Omental fat pad (tissue), 4 donors: ENCODE measurements around the gene RNF32. TPM values are rescaled to one million over a fixed set of nuclear protein-coding genes. Genes with fewer than 3 reads are reported as not detected.

ENCODE experiments used
- ATAC-seq: fragments of 150-250 bp; one replicate; pipeline ENCODE4 v1.9.1; 2016; ENCODE audit warnings: mild to moderate bottlenecking, moderate library complexity; ENCODE audit not compliant: low FRiP score
- DNase-seq: peaks from one replicate; pipeline ENCODE4 v3.0.0-alpha.2; 2019; ENCODE audit warnings: low spot score
- CTCF ChIP-seq, 3 donors: fragments of 450-650 bp; IDR thresholded peaks; one replicate each; pipeline ENCODE4 v1.5.1; 2016 to 2017; ENCODE audit warnings: antibody characterized with exemption in 3 of 3, mild to moderate bottlenecking in 3 of 3, moderate library complexity in 2 of 3
- total RNA-seq, 4 donors: library from RNA; depleted of rRNA; stranded (reverse); fragments of >200 nt; gene quantifications; one replicate each; pipeline ENCODE4 v1.1.0, GENCODE V29; 2016

The RNF32 gene
- total RNA-seq, 4 donors from 2014 or later: 0.72 to 1.9 TPM; not detected in 2

DNA sequence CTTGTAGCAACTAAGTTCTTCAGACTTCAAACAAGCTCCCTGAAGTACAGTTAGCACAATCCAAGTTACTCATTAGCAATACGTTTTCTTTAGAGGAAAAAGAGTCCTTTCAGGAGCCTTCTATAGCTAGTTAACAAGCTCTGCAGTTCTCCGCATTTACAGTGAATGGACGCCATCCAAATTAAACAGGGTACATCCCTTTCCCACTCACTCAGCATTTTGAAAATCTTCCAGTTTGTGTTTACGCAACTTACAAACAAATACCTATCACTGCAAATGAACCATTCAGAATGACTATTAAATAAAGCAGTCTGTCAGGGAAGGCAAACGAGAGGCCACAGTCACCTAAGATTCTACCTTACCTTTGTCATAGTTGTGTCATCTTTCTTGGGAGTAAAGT is 84.5 kb downstream of the RNF32 start:
- DNase-seq (no peak), ATAC-seq (no peak)
- no peak for TF ChIP-seq CTCF (IDR thresholded peaks at IDR 0.05)

DNA sequence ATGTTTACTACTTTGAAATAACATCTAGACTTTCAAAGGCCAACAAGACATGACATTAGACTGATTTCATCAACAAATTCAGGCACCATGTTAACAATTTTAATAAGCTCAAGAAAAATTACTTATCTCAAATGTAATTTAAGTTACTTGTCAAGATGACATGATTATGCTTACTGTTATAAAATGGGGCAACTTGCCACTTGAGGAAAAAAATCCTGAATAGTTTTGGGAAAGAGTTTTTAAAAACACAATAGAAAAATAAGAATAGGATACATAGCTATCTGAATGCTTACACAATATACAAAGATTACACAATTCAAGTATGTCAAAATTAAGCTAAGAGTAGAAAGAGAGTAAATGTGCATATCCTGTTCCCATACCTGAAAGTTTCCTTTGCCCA is 85.4 kb downstream of the RNF32 start:
- no peak for DNase-seq
- ATAC-seq: no peak
- TF ChIP-seq CTCF (IDR thresholded peaks at IDR 0.05): no peak
